Activated CD4-positive, alpha-beta T cell treated with anti-CD3 and anti-CD28 coated beads, Interleukin-2, Interleukin-6, amounts not matched to agents 100 ng/mL and 50 ng/mL, durations not matched to agents 16 hours and 8 hours (primary cell): ENCODE results near the gene GPR155.

Experiments
- DNase-seq: peaks from one replicate; pipeline ENCODE4 v3.0.0-alpha.2; 2020

Gene GPR155

DNA sequence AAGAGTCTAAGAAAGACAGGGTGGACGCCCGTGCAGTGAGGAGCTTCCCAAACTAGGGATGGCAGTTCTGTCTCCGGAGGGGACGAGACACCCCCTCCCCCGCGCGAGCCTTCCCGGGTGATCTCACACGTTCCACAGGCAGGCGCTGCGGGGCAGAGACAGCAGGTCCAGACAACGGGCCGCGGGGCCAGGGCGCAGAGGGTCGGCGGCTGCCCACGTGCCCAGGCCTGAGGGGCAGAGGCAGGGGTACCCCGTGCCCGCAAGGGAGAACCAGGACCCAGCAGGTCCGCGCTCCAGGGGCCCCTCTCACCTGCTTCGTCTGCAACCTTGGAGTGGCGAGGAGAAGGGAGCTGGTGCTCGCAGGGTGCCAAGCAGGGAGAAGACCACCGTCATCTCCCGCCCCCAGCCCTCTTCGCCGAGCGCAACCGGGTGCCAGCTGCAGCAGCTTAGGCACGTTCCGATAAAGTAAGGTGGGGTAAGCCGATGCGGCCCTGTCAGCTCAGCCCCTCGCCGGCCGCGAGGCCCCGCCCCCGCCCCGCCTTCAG is at the start of gene GPR155:
TSS of gene GPR155 (minus strand) at position 467 of the 545 bp plus-strand sequence. CDS start 5,073 bp downstream, outside the sequence.
- DNase-seq, result peak; percentile 50

DNA sequence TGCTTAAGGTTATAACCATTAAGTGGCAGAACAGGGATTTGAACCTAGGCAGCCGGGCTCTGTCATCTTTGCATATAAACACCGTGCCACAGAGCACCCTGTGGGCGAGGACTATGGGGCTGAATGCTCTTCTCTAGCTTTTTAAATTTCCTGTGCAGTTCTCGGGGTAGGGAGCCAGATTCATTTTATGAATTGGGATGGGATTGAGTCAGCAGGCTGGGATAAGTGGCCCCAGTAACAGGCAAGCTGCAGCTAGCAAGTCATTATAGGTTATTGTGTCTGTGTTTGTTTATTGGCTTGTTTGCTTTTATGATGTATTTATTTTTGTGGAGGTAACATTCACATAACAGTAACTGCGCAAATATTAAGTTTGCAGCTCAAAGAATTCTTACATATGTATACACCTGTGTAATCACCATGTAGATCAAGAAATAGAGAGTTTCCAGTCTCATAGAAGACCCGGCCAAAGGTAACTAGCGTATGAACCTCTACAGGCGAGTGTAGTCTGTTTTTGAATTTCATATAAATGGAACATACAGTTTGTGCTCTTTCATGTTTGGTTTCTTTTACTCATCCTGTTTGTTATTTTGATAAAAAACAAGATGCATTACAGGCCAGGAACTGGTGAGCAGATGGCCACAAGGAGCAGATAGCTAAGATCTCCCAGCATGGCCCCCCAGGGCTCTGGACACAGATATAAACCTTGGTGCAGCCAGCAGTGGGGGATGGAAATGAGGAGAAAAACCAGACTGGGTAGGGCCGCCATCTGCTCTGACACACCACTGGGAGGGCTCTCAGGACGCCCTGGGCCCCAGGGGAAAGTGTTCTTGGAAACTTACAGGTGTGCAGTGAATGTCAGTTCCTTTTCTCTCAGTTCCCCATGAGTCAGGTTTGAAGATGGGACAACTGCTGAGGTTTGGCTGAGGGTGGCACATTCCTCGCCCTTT is 49.2 kb upstream of the GPR155 start:
- no peak for DNase-seq

GRCh38 chr2:174535083-174535482 is 48.3 kb upstream of the GPR155 start:
- DNase-seq, result no peak

DNA sequence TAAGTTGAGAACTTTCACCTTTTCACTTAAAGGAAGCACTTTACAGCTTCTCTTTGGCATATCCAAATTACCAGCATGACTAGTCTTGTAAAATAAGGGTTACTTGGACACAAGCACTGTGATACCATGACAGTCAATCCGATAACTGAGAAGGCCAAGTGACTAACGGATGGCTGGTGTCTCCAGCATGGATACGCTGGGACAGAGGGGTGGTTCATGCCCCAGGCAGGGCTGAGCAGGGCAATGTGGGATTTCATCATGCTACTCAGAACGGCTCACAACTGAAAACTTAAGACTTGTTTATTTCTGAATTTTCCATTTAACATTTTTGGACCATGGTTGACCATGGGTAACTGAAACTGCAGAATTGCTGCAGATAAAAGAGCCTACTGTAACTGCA is 43.1 kb upstream of the GPR155 start:
- no peak for DNase-seq

GRCh38 chr2:174527959-174528358 is 41.1 kb upstream of the GPR155 start:
- no peak for DNase-seq

DNA sequence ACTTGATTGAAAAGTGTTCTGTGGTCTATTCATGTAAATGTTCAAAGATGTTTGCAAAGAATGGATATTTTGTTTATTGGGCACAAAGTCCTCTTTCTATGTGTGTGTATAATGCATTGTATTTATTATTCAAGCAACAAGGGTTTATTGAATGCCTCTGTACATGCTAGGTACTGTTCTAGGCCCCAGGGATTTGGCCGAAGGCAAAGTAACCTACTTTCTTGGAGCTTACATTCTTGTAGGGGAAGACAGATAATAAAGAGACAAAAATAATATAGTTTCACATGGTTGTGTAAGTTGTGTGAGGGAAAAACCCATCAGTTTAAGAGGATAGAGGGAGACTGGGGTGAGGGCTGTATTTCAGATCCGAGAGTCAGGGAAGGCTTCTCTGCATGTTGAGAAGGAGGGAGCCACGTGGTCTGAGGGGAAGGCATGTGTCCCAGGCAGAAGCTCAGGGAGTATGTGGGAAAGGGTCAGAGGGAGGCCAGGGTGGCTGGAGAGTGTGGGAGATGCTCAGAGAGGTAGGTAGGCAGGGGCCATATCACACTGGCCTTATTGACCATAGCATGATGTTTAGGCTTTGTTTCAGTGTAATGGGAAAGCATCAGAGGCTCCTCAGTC is 40.4 kb upstream of the GPR155 start:
- no peak for DNase-seq

GRCh38 chr2:174524527-174524926 is 37.7 kb upstream of the GPR155 start:
- no peak for DNase-seq

- DNase-seq, result no peak
Observed at GRCh38 chr2:174522553-174522952, 35.7 kb upstream of the GPR155 start.

- no peak for DNase-seq
Observed at GRCh38 chr2:174518395-174518794, 31.6 kb upstream of the GPR155 start.

DNA sequence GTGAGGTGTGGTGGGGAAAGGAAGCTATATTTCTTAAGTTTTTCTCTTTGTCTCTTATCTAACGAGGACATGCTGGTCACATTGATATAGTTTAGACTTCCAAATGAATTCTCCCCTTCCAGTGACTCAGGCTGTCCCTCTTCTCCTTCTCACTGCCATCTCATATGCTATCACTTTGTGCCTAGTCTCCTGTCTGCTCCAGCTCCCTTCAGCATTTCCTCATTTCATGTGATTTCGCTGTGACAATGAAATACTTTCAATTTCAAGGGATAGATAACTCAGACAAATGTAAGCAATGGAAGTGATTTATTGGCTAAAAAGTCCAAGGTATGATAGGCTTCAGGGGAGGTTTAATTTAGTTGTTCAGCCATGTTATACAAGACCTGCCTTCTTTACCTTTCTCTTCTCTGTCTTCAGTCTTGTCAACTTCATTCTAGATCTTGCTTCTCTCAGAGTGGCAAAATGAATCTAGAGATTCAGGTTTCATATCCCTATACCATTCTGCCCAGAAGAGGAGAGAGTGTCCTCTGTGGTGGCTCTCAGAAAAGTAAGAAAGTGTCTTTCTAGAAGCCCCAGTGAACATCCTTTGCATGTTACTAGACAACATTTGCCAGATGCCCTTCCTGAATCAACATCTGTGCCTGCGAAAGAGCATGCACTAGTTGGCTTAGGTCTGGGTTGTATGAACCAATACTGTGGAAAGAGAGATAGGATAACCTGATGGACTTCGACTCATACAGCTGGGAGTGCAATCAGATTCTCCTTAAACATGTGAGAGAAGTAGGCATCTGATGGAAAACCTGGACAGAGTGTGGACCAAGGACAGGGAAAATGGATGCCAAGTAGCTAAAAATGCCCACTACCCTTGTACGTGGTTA is 29.9 kb upstream of the GPR155 start:
- no peak for DNase-seq

DNA sequence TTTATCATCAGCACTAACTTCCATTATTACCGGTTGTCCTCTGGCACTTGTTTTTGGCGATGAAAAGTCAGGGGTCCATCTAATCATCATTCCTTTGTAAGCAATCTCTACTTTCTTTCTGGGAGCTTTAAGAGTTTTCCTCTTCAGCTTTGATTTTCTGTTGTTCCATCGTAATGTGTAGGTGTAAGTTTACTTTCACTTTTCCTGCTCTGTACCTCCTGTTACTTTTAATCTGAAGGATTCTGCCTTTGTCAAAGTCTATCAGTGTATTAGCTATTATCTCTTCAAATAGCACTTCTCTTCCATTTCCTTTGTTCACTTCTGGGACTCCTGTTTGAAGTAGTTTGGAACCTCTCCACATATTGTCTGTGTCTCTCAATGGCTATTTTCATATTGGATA is 25.5 kb upstream of the GPR155 start:
- no peak for DNase-seq

GRCh38 chr2:174511580-174512260 is 24.9 kb upstream of the GPR155 start:
- DNase-seq, result no peak

GRCh38 chr2:174510583-174511189 is 23.9 kb upstream of the GPR155 start:
- DNase-seq, result no peak

DNA sequence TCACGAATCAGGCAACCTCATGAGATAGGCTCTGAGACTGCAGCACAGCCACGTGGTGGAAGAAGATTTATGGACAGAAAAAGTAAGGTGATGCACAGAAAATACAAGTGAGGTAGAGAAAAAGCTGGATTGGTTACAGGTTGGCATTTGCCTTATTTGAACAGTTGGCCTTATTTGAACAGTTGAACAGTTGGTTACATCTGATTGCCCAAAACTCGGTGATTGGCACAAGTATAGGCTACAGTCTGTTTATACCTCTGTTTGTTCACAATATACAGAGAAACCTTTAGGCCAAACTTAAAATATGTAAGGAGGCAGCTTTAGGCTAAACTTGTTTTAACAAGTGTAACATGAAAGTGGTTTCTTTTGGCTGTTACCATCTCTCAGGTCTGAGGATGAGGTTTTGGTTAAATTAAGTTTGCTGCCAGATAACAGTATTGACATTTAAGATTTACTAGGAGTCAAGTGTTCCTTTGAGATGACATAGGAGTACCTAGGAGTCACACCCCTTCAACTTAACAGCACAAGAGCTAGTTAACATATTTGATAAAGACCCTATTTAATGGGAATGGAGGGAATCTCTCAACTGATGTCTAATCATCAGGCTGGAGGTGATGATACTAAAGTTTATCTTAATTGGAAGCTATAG is 16.5 kb upstream of the GPR155 start:
- no peak for DNase-seq

DNA sequence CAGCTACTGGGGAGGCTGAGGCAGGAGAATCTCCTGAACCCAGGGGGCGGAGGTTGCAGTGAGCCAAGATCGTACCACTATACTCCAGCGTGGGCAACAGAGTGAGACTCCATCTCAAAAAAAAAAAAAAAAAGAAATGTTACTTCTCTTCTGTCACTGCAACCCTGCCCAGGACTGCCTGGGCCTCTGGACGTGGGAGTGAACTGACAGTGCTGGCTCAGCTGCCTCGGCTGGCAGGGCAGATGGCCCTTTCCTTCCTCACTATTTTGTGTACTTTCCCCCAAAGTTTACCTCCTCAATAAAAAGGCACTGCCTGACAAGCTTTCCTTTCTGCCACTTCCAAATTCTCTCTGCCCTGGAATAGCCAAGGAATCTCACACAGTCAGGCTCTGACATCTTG is 12.5 kb upstream of the GPR155 start:
- DNase-seq, result no peak

DNA sequence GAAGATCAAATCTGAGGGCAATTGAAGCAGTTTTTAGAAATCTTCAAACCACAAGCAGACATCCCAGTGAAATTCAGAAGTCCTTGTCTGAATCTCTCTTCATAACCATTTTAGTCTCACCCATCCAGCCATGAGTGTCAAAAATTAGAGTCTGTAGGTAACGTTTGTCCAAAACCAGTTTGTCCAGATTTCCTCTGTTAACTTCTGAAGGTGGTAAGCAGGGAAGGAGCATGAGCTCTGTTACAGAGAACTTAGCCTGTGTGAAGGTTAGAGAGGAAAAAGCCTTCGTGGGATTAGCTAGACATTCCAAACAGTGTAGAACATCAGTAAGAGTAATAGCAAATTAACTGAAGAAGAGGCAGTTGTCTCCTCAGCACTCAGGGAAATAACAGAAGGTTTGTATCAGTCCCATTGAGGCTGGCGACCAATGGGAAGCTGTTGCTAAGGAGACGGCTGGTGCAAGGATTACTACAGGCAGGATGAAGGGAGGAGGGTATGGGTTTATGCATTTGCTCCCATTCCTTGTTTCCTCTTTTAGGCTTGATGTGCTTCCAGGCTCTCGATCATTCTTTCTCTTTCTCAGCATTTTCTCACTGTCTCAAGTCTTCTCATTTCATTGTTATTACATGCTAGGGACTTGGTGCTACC is 8.7 kb upstream of the GPR155 start:
- no peak for DNase-seq

- peak; percentile 30 for DNase-seq
Observed at GRCh38 chr2:174493549-174494331, 6.9 kb upstream of the GPR155 start.

DNA sequence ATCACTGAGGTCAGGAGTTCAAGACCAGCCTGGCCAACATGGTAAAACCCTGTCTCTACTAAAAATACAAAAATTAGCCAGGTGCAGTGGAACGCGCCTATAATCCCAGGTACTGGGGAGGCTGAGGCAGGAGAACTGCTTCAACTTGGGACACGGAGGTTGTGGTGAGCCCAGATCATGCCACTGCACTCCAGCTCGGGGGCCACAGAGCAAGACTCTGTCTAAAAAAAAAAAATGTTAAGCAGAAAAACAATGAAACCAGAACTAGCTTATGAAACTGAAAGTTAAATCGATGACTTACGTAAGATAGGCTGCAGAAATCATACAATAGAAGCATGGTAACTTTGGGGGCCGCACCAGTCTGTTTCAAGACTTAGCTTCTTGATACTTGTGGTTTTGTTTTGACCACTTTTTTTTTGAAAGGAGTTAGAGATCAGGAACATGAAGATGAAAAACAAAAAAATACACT is 6.2 kb upstream of the GPR155 start:
- DNase-seq, result peak; percentile 78

DNA sequence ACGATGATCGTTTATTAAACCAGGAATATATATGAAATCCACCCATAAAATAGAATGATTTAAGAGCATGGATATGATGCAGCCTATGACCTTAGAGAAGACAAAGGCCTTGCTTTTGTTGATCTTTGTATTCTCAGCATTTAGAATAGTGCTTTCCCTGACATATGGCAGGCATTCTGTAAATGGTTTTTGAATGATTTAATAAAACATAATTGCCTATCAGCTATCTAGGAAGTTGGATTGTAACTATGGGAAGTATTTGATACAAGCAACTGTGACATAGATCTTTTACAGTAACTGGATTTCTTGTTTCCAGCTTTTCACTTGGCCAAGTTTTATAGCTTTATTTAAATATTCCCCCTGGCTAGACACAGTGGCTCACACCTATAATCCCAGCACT is 5.1 kb upstream of the GPR155 start:
- DNase-seq, result no peak

- DNase-seq, result peak; percentile 38
Observed at GRCh38 chr2:174490051-174490450, 3.2 kb upstream of the GPR155 start.
